Amniotic epithelial cell (primary cell): ENCODE results near the gene CLEC18A.
"Not testable (repeated sequence)": the region's sequence is repeated elsewhere in the genome, so short reads cannot be mapped to it uniquely, and the experiment has no call there.

Experiments used
- DNase-seq: peaks from one replicate; pipeline ENCODE4 v3.0.0-alpha.2; 2010; ENCODE audit warnings: low read depth

Gene CLEC18A

GRCh38 chr16:69951017-69951671, at the start of gene CLEC18A:
TSS of gene CLEC18A (plus strand) at chr16:69951334. CDS start at chr16:69951367, 33 bp downstream.
- not testable (repeated sequence) for DNase-seq

- DNase-seq, result no peak
Observed at GRCh38 chr16:69903865-69904415, 47.2 kb upstream of the CLEC18A start.

- DNase-seq, result peak; percentile 31
Observed at GRCh38 chr16:69904495-69905170, 46.5 kb upstream of the CLEC18A start.

GRCh38 chr16:69905171-69905555, 46.0 kb upstream of the CLEC18A start:
- DNase-seq, result no peak

DNA sequence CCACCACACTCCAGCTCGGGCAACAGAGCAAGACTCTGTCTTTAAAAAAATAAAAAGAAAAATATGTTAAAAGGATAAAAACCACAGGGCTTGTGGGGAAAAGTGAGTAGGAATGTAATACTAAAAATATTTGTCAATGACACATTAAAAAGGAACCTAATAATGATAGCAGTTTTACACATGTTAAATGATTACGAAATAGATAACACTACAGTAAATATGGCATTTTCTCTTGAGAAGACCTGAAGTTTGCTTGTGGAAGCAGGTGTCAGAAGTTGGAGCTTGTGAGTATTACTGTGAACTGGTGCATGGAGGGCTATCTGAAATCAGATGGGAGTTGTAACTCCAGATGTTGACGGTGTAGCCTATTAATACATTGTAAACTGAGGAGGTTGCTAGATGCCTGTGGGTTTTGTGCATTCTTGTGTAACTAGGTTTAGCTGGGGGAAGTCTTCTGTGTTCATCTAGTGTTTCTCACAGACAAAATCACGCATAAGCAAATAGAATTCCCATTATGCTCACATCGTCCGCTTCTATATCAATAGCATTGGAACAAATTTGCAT, 44.2 kb upstream of the CLEC18A start:
- DNase-seq, result peak; percentile 86

DNA sequence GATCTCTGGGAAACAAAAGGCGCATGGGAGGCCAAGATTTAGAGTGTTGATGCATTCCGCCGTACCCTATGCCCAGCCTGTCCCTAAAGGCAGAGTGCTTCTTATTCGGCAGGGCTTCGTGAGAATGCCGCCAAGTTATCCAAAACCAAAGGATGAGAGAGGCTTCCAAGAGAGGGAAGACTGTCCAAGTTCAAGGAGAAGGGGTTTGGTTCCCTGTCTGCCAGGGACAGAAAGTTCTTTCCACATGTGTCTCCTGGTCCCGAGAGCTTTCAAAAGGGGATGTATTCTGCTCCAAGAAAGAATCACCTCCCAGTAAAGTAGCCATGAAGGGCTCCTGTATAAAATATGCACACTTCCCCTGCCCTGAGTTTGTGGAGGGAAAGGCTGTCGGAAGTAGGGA, 42.1 kb upstream of the CLEC18A start:
- no peak for DNase-seq

DNA sequence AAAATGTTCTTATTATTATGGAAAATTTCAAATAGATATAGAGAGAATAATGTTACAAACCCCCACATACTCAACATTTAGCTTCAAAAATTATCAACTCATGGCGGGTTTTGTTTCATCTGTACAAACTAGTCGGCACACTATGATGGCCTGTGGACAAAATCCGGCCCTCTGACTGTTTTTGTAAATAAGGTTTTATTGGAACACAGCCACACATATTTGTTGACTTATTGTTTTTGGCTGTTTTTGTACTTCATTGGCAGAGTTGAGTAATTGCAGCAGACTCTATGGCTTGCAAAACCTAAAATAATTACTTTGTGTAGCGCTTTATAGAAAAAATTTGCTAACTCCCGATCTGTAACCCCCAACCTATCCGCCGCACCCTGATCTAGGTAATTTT, 41.4 kb upstream of the CLEC18A start:
- no peak for DNase-seq

GRCh38 chr16:69910964-69911363, 40.2 kb upstream of the CLEC18A start:
- DNase-seq, result no peak

- DNase-seq, result no peak
Observed at GRCh38 chr16:69916462-69916861, 34.7 kb upstream of the CLEC18A start.

GRCh38 chr16:69917311-69917710, 33.8 kb upstream of the CLEC18A start:
- no peak for DNase-seq

DNA sequence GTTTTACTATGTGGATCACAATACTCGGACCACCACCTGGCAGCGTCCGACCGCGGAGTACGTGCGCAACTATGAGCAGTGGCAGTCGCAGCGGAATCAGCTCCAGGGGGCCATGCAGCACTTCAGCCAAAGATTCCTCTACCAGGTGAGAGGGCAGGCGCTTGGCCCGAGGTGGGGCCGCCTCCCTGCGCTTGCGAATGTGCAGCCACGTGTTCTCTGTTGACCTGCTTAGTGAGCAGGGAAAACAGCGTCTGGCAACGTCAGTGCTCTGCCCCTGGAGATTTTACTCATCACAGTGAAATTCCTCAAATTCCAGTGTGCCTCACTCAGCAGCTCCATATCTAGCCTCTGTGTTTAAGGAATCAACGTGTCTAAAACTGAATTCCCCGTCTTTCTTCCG, 33.4 kb upstream of the CLEC18A start:
- peak; percentile 97 for DNase-seq

DNA sequence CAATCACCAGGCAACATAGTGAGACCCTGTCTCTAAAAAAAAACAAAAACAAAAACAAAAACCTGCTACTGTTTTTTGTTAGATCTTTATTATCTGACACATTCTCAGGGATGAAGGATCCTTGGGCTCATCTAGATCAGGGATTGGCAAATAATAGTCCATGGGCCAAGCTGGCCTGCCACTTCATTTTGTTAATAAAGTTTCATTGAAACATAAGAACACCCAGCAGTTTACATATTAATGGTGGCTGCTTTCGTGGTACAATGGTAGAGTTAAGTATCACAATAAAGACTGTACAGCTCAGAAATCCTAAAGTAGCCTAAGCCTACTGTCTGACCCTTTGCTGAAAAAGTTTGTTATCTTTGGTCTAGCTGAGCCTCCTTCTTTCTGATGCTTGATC, 32.9 kb upstream of the CLEC18A start:
- DNase-seq, result peak; percentile 59

DNA sequence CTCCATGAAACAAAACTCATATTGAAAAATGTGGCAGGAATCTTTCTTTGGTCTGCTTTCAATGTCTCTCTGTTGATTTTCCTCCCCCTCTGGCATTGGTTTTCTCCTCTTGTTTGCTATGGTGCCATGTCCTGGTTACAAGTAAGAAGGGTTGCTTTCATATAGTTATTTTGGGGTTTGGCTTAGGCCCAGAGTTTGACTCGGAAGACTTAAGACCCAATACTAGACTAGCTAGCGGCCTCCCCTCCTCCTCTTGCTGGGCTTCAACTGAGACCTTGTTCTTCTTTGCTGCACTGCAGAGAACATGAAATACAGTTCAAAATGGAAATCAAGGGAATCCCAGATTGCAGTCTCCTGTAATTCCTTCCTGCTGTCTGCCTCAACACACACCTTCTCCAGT, 30.0 kb upstream of the CLEC18A start:
- DNase-seq, result no peak

- no peak for DNase-seq
Observed at GRCh38 chr16:69922200-69922599, 28.9 kb upstream of the CLEC18A start.

DNA sequence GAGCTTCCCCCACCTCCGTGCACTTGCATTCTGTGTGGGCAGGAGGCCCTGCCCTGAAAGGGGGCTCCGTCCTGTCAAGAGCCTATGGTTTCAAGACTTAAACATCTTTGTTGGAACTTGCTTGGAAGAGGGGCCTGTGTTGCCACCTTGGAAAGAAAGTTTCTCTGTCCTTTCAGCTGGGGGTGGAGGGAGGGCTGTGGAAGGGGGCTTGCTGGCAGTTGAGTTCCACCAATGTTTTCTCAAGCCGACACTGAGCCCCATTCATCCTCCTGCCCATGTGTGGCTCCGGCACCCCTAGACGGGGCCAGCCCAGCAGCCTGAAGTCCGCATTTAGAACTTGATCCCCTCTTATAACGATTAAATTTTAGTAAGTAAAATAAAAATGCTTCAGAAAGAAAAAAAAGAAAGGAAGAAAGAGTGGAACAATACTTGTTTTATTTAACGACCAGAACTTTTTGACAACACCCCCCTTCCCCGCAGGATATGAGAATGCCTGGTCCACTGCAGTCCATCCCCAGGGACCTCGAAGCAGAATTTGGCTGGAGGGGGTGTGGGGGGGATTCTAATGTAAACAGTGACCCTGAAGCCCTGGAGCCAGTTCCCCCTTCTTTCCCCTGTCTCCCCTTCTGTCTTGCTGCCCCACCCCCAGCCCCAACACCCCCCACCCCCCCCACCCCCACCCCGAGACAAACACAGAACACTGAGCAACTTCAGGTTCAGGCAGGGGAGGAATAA, 26.9 kb upstream of the CLEC18A start:
- no peak for DNase-seq

GRCh38 chr16:69924777-69925191, 26.4 kb upstream of the CLEC18A start:
- peak; percentile 91 for DNase-seq

DNA sequence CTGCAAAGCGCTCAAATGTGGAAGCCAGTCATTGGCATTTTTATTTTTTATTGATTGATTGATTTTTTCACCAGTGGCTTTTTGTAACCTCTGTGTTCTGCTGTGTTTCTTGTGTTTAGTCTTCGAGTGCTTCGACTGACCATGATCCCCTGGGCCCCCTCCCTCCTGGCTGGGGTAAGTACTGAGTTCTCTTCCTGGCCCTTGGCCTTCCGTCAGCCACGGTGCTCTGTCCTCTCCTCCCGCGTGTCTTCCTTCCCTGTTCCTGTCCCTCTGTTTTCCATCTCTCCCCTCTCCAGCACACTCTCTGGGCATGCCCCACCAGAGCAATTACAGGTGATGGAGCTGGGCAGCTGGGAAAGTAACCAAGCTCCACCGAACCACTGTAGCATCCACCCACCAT, 25.8 kb upstream of the CLEC18A start:
- no peak for DNase-seq

DNA sequence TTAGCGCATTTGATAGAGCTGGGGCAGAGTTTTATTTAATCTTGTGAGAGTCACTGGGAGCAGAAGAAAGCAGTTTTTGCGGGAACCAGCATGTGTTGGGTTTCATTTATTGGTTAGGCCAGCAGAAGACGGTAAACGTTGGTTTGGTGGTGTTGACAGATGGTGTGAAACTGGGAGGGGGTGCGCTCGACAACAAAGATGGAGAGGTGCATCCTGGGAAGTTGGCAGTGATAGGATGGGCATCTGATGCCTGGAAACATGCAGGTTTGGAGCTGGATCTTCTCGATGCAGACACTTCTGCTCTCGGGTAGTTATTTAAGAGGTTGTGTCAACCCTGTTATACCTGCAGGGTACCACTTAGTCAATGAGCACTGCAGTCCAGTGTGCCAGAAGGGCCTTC, 24.9 kb upstream of the CLEC18A start:
- DNase-seq, result no peak

DNA sequence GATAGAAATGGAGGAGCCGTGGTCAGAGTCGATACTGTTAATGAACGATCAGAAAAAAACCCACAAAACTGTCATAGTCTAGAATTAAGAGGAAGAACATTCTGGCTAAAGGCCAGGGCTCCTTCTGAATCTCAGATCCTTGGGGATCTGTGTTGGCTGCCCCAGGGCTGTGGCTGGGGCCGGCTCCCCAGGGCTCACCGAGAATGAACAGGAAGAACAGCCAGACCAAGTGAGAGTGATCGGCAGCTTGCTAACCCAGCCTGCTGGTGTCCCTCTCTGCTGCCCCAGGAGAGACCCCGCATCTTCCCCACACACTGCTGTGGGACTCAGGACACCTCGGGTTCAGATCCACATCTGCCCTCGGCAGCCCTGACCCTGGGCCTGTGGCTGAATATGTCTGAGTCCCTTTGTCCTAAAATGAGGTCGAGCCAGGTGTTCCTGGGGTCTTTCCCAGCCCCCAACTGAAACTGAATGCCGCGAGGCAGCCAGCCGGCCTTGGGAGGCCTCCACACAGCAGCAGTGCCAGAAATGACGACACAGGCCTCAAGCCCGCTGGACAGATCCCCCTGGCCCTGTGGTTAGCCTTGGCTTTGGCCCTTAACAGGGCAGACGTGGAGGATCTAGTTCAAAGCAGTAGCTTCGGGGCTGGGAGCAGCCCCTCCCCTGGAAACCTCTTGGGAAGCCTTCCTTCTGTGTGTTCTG, 23.9 kb upstream of the CLEC18A start:
- DNase-seq, result peak; percentile 84

GRCh38 chr16:69928856-69929400, 22.2 kb upstream of the CLEC18A start:
- no peak for DNase-seq

- DNase-seq, result no peak
Observed at GRCh38 chr16:69929480-69929879, 21.7 kb upstream of the CLEC18A start.
